HG03565 (cell line): ENCODE data around the gene LDHB.
"Not testable (repeated sequence)": the region's sequence is repeated elsewhere in the genome, so short reads cannot be mapped to it uniquely, and the experiment has no call there.

Source experiments
- ATAC-seq: cut with Tn5 transposase; IDR thresholded peaks from one replicate; pipeline ENCODE4 v1.9.1; 2021; ENCODE audit warnings: mild to moderate bottlenecking, moderate library complexity; ENCODE audit not compliant: unreplicated experiment

Gene LDHB

GRCh38 chr12:21657326-21658077 lies at the start of gene LDHB:
Gene LDHB (minus strand): TSS chr12:21657842. CDS start chr12:21654671, 3,171 bp downstream.
- ATAC-seq, result peak; percentile 95

GRCh38 chr12:21704847-21705246 lies 47.2 kb upstream of the LDHB start:
- ATAC-seq, result no peak

- no peak for ATAC-seq
Measured at GRCh38 chr12:21699851-21700250, 42.2 kb upstream of the LDHB start.

- ATAC-seq, result no peak
Measured at GRCh38 chr12:21697904-21698630, 40.4 kb upstream of the LDHB start.

GRCh38 chr12:21696625-21697024 lies 39.0 kb upstream of the LDHB start:
- no peak for ATAC-seq

GRCh38 chr12:21695986-21696385 lies 38.3 kb upstream of the LDHB start:
- no peak for ATAC-seq

- ATAC-seq, result no peak
Measured at GRCh38 chr12:21694660-21695059, 37.0 kb upstream of the LDHB start.

- no peak for ATAC-seq
Measured at GRCh38 chr12:21691515-21691914, 33.9 kb upstream of the LDHB start.

GRCh38 chr12:21690704-21691368 lies 33.2 kb upstream of the LDHB start:
- ATAC-seq, result no peak

- no peak for ATAC-seq
Measured at GRCh38 chr12:21683115-21683514, 25.5 kb upstream of the LDHB start.

GRCh38 chr12:21678959-21679358 lies 21.3 kb upstream of the LDHB start:
- no peak for ATAC-seq

- no peak for ATAC-seq
Measured at GRCh38 chr12:21677622-21678277, 20.1 kb upstream of the LDHB start.

- ATAC-seq, result no peak
Measured at GRCh38 chr12:21677204-21677603, 19.6 kb upstream of the LDHB start.

GRCh38 chr12:21676776-21677175 lies 19.1 kb upstream of the LDHB start:
- no peak for ATAC-seq

GRCh38 chr12:21675641-21676040 lies 18.0 kb upstream of the LDHB start:
- ATAC-seq, result no peak

- ATAC-seq, result no peak
Measured at GRCh38 chr12:21675096-21675495, 17.5 kb upstream of the LDHB start.

GRCh38 chr12:21673830-21674552 lies 16.3 kb upstream of the LDHB start:
- not testable (repeated sequence) for ATAC-seq

- no peak for ATAC-seq
Measured at GRCh38 chr12:21672146-21672545, 14.5 kb upstream of the LDHB start.

GRCh38 chr12:21666722-21667121 lies 9.1 kb upstream of the LDHB start:
- no peak for ATAC-seq

- no peak for ATAC-seq
Measured at GRCh38 chr12:21665816-21666215, 8.2 kb upstream of the LDHB start.
